GM19397 (cell line): Measurements from ENCODE around the gene MORN3.
"Not testable (repeated sequence)": the region's sequence is repeated elsewhere in the genome, so short reads cannot be mapped to it uniquely, and the experiment has no call there.

Source experiments
- ATAC-seq: cut with Tn5 transposase; IDR thresholded peaks from one replicate; pipeline ENCODE4 v1.9.1; 2021; ENCODE audit warnings: mild to moderate bottlenecking, moderate library complexity; ENCODE audit not compliant: unreplicated experiment

MORN3 gene

GRCh38 chr12:121641343-121641630 lies 28.2 kb downstream of the MORN3 start:
- ATAC-seq, result no peak

GRCh38 chr12:121638298-121639202 lies 30.9 kb downstream of the MORN3 start:
- no peak for ATAC-seq

- peak; percentile 62 for ATAC-seq
These were observed 32.1 kb downstream of the MORN3 start for GRCh38 chr12:121637231-121637914.

- no peak for ATAC-seq
These were observed 34.6 kb downstream of the MORN3 start for GRCh38 chr12:121634836-121635235.

GRCh38 chr12:121633833-121634196 lies 35.6 kb downstream of the MORN3 start:
- ATAC-seq, result not testable (repeated sequence)

- ATAC-seq, result no peak
These were observed 37.1 kb downstream of the MORN3 start for GRCh38 chr12:121632069-121632970.

- no peak for ATAC-seq
These were observed 38.6 kb downstream of the MORN3 start for GRCh38 chr12:121630791-121631355.

- ATAC-seq, result no peak
These were observed 40.9 kb downstream of the MORN3 start for GRCh38 chr12:121628536-121628935.

- ATAC-seq, result no peak
These were observed 41.4 kb downstream of the MORN3 start for GRCh38 chr12:121628037-121628436.

GRCh38 chr12:121626853-121627640 lies 42.4 kb downstream of the MORN3 start:
- peak; percentile 32 for ATAC-seq

- ATAC-seq, result peak; percentile 73
These were observed 43.2 kb downstream of the MORN3 start, which contains the start of gene ORAI1 for GRCh38 chr12:121626087-121626852. Gene ORAI1, plus strand, starts transcription at chr12:121626530.

- ATAC-seq, result no peak
These were observed 49.0 kb downstream of the MORN3 start for GRCh38 chr12:121620333-121620891.

GRCh38 chr12:121618659-121619233 lies 50.7 kb downstream of the MORN3 start:
- ATAC-seq, result no peak

- no peak for ATAC-seq
These were observed 54.5 kb downstream of the MORN3 start for GRCh38 chr12:121614872-121615467.

GRCh38 chr12:121613462-121613861 lies 56.0 kb downstream of the MORN3 start:
- no peak for ATAC-seq

GRCh38 chr12:121611306-121611705 lies 58.1 kb downstream of the MORN3 start:
- ATAC-seq, result no peak

GRCh38 chr12:121610239-121611149 lies 59.0 kb downstream of the MORN3 start:
- ATAC-seq, result no peak
